ENCODE results near the gene SLC25A22.

SLC25A22 gene

GRCh38 chr11:803467-803742 lies 5.3 kb upstream of the SLC25A22 start:
- no peak for DNase-seq (ENCODE audit: low spot score)

GRCh38 chr11:802693-803466 lies 4.8 kb upstream of the SLC25A22 start:
- no peak for DNase-seq (ENCODE audit: low spot score)

- DNase-seq (ENCODE audit: low spot score) = no peak
Measured at GRCh38 chr11:802018-802617, 4.0 kb upstream of the SLC25A22 start.

- DNase-seq (ENCODE audit: low spot score) = no peak
Measured at GRCh38 chr11:801097-801780, 3.2 kb upstream of the SLC25A22 start.

- DNase-seq (ENCODE audit: low spot score) = no peak
Measured at GRCh38 chr11:800473-800872, 2.4 kb upstream of the SLC25A22 start.

- no peak for DNase-seq (ENCODE audit: low spot score)
Measured at GRCh38 chr11:799641-800316, 1.7 kb upstream of the SLC25A22 start.

- DNase-seq (ENCODE audit: low spot score) = peak; percentile 59
Measured at GRCh38 chr11:797296-798092, 587 bp downstream of the SLC25A22 start.

GRCh38 chr11:796565-797295 lies 1.4 kb downstream of the SLC25A22 start:
- no peak for DNase-seq (ENCODE audit: low spot score)

GRCh38 chr11:795634-796564 lies 2.2 kb downstream of the SLC25A22 start:
- peak; percentile 80 for DNase-seq (ENCODE audit: low spot score)

- no peak for DNase-seq (ENCODE audit: low spot score)
Measured at GRCh38 chr11:794766-795633, 3.1 kb downstream of the SLC25A22 start.

GRCh38 chr11:794013-794765 lies 3.9 kb downstream of the SLC25A22 start:
- no peak for DNase-seq (ENCODE audit: low spot score)

- DNase-seq (ENCODE audit: low spot score) = no peak
Measured at GRCh38 chr11:793556-793955, 4.5 kb downstream of the SLC25A22 start.

GRCh38 chr11:792873-793272 lies 5.2 kb downstream of the SLC25A22 start:
- DNase-seq (ENCODE audit: low spot score) = no peak

- DNase-seq (ENCODE audit: low spot score) = no peak
Measured at GRCh38 chr11:792535-792821, 5.6 kb downstream of the SLC25A22 start.

GRCh38 chr11:791658-792534 lies 6.2 kb downstream of the SLC25A22 start:
- DNase-seq (ENCODE audit: low spot score) = no peak

- no peak for DNase-seq (ENCODE audit: low spot score)
Measured at GRCh38 chr11:790721-791564, 7.1 kb downstream of the SLC25A22 start.

GRCh38 chr11:789943-790342 lies 8.1 kb downstream of the SLC25A22 start, which contains the start of gene CEND1:
CEND1 (minus strand) TSS chr11:790090; CDS start chr11:788576, 1,514 bp downstream.
- DNase-seq (ENCODE audit: low spot score) = no peak
